NCI-H2107 treated with DMSO at 0.1 percent for 48 hours (cell line): ENCODE measurements around the gene ELFN2.
"Not testable (repeated sequence)": the region's sequence is repeated elsewhere in the genome, so short reads cannot be mapped to it uniquely, and the experiment has no call there.

ENCODE experiments used
- DNase-seq: peaks from one replicate; lab custom pipeline; 2025; ENCODE audit not compliant: unreplicated experiment; lab: John Stamatoyannopoulos, UW

The ELFN2 gene

DNA sequence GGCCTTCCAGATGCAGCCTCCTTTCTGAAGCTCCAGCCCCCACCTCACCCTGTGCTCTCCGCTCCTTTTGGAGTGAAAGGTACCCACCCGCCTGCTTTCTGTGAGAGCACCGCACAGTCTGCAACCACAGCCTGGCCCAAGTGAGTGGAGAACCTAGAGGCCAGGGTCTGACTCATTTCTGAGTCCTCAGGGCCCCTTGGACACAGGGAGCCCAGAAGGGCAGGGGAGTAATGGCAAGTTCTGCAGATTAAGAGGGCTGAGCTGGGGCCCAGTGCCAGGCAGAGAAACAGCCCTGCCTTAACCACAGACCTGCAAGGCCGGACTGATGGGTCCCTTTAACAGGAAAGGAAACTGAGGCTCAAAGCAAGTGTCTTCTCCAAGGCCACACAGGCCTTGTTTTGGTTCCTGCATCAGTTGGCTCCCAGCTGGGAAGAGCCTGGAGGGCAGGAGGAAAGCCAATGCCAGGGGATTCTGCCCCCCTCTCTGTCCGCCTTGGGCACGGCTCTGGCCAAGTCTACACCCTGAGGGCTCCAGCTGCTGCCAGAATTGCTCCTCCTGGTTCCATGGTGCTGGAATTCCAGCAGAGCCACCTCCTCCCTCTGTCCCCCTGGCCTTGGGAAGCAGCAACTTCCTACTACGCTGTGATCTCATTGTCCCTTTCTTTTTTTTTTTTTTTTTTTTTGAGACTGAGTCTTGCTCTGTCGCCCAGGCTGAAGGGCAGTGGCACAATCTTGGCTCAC is 89.9 kb downstream of the ELFN2 start:
- no peak for DNase-seq

- no peak for DNase-seq
Observed at GRCh38 chr22:37336579-37336978, 90.7 kb downstream of the ELFN2 start.

DNA sequence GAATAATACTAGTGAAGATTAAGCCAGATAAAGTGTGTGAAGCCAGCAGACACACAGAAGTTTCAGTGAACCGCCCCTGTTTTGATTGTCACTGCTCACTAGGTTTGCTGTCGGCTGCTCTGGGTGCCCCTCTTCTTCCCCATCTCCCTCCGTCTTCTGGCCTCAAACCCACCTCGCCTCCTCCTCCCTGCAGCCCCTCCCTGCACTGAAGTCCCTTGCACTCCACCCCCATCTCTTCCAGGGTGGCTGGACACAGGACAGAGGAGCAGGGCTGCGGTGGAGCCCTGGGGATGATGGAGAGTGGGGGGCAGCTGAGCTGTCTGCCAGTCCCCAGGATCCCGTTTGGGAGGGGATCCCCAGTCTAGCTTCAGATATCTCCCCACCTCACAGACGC is 91.5 kb downstream of the ELFN2 start:
- no peak for DNase-seq

- DNase-seq: peak; percentile 15
Observed at GRCh38 chr22:37334859-37335805, 92.1 kb downstream of the ELFN2 start.

- no peak for DNase-seq
Observed at GRCh38 chr22:37334461-37334858, 92.8 kb downstream of the ELFN2 start.

DNA sequence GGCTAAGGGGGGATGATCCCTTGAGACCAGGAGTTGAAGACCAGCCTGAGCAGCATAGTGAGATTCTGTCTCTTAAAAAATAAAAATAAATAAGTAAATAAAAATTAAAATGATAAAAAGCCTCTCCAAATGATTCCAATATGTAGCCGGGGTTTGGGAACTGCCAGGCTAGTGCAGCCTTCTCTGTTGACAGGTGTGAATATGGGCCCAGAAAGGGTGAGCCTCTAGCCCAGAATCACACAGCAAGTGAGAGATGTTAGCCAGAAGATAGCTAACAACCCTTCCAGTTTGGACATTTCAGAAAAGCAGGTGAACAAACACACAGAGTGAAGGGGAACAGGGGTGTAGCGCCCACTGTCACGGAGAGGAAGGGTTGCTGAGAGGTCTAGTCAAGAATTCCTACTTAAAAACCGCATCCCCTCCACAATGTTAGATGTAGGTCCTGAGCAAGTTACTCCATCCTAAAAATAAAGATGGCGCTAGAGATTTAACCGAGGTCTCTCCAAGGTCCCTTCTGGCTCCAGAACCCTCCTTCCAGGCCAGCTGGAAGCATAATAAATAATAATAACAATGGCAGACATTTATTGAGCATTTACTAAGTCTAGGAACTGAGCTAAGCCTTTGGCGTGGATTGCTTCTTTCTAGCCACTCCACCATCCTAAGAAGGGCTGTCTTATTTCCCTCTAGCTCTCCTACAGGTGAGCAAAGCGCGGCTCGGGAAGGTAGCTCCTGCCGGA is 93.4 kb downstream of the ELFN2 start:
- no peak for DNase-seq

DNA sequence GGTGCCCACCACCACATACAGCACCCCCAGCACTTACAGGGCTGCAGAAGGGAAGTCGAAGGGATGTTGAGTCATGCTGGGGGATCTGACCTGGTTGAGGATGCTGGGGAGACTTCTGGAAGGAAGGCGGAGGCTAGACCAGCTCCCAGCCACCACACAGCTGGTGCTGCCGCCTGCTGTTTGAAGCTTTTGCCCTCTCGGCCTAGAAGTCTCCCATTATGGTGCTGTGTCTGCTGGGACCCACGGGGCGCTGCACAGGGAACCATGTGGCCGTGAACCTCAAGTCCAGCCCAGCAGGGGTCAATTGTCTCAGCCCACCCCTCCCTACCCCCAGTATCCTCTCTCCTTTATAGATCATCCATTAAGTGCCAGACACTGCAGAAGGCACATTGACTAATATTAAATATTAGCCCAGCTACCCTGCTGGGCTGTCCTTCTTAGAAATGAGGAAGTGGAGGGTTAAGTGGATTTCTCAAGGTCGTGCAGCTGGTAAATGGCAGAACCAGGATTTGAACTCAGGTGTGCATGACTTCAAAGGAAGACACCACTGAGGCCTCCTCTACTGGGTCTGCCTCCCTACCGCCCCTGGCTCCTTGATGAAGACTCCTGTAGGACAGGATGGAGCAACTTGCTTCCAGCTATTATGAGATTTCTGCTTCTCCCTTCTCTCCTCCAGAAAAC is 95.3 kb downstream of the ELFN2 start:
- DNase-seq: no peak

DNA sequence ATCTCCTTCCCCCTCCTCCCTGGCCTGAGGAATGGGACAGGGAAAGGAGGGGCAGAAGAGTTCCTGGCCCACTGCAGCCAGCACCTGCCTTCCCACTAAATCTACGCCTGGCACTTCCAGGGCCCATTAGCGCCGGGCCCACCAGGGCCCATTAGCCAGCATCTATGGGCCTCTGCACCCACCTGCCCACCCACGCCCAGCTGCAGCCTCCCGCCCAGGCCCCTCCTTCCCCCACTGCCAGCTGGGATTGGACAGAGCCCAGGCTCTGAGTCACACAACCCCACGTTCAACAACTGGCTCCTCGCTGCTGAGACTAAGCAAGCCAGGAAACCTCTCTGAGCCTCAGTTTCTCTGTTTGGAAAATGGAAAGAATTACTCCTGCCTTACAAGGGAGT is 96.2 kb downstream of the ELFN2 start:
- DNase-seq: no peak

DNA sequence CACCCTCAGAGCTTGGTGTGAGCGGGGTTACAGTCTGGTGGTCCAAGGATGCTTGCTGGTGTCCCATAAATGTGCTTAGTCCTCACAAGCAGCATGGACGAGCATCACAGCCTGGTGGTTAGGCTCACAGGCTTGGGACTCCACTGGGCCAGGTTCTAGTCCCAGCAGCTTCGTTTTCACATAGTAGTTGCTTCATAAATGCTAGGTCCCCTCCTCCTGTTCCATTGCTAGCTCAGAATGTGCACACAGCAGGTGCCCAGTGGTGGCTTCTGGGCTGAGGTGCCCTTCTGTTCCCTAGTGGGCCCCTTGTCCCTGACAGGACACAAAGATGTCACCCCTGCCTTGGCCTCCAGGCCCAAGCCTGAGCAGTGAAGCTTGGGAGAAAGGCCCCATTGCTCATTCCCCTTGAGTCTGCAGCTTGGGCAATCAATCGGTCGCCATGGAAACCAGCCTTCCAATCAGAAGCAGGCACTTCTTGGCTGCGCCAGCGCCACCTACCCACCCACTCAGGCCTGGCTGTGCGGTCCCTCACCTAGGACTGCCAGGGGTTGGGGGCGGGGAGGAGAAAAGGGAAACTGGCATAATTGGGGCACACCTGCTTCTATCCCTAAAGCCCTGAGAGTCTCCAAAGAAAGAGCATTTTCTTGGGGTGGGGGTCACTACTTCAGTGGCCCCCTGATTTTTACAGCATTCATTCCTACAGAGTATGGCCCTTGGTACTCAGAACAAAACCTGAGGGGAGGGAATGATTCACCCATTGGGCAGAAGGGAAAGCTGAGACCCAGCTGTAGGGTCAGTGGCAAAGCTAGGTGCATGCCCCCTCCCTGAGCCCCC is 96.9 kb downstream of the ELFN2 start:
- no peak for DNase-seq

- DNase-seq: no peak
Observed at GRCh38 chr22:37329238-37330140, 97.8 kb downstream of the ELFN2 start.

DNA sequence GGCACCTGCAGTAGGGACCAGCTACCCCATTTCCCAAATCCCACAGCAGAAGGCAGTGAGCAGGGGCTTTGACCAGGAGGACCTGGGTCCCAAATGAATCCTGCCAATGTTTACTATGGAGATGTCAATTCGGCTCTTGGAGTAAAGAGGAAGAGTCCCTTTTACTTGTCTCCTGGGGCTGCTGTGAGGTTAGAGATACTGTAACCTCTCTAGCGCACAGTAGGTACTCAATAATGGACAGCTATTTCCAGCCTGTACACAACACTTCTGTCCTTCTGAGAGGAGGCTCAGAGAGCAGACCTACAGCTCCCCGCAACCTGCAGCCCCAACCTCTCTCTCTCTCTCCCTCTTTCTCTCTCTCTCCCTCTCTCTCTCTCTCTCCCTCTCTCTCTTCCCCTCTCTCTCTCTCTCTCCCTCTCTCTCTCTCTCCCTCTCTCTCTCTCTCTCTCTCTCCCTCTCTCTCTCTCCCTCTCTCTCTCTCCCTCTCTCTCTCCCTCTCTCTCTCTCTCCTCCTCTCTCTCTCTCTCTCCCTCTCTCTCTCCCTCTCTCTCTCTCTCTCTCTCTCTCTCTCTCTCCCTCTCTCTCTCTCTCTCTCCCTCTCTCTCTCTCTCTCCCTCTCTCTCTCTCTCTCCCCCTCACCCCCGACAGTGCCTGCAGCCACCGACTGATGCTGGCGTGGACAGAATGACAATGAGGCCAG is 98.6 kb downstream of the ELFN2 start:
- DNase-seq: not testable (repeated sequence)

- no peak for DNase-seq
Observed at GRCh38 chr22:37328017-37328416, 99.3 kb downstream of the ELFN2 start.

GRCh38 chr22:37326726-37327125 is 100.6 kb downstream of the ELFN2 start:
- DNase-seq: no peak

DNA sequence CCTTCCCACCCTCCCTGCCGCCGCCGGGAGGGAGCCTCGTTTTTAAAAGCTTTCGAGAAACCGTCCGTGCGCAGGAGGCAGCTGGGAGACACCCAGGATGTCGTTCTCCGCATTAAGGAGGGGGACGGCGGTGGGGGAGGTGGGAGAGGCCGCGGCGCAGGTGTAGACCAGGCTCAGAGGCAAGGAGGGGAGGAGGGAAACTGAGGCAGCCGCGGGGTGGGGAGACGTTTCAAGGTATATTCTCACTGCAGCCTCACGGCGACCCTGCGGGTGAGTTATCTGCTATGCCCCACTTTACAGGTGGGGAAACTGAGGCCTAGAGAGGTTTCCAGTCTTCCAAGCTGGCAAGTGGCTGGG is 102.3 kb downstream of the ELFN2 start:
- DNase-seq: no peak

DNA sequence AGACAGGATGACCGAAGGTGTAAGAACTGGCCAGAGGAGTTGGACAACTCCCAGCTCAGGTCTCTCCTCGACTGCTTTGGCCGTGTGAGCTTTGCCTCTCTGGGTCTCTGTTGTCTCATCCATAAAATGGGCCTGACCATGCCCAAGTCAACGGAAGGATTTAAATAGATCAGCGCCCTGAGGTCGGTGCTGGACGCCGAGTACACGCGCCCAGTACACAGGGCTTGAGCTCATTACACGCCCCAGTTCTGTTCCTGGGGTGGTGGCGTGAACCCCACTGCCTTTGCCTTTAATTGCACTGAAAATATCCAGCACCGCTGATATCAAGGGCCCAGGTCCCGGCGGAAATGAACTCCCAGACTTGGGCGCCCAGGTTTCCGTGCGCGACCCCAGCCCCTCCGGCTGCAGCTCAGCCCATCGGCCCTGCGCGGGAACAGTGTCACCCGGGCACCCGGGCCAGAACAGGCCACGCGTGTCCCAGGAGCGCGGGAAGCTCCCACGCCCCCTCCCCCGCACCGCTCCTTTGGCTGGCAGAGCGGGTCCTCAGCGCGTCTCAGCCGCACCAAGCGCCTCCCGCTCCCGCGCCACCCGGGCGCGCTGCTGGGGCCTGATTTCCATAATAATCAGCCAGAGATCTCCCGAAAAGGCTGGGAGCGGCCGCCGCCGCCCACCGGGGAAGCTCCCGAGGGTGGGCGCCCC is 102.8 kb downstream of the ELFN2 start:
- DNase-seq: no peak

- DNase-seq: no peak
Observed at GRCh38 chr22:37320726-37321677, 106.3 kb downstream of the ELFN2 start.

GRCh38 chr22:37319469-37319868 is 107.8 kb downstream of the ELFN2 start:
- no peak for DNase-seq
